H9 (cell line): Measurements from ENCODE around the gene FCHO1. TPM values are rescaled to one million over a fixed set of nuclear protein-coding genes. Genes with fewer than 3 reads are reported as not detected.

Experiments
- DNase-seq: peaks from one replicate; pipeline ENCODE4 v3.0.0-alpha.2; 2017
- H2AFZ ChIP-seq: one replicate; pipeline ENCODE4 v1.6.1; 2013; ENCODE audit warnings: mild to moderate bottlenecking, low read length, control low read depth, moderate library complexity
- H2AK5ac ChIP-seq: 2 replicates; pipeline ENCODE4 v1.6.1; 2013; ENCODE audit warnings: low read length, control low read depth, mixed read lengths; ENCODE audit not compliant: insufficient read length
- H2BK120ac ChIP-seq: one replicate; pipeline ENCODE4 v1.6.1; 2013; ENCODE audit warnings: low read depth, mild to moderate bottlenecking, low read length, control low read depth, inconsistent platforms; ENCODE audit not compliant: poor library complexity, severe bottlenecking
- H2BK12ac ChIP-seq: 2 replicates; pipeline ENCODE4 v1.6.1; 2013; ENCODE audit warnings: low read length, control low read depth, mixed read lengths, low read depth; ENCODE audit not compliant: insufficient read length
- H2BK15ac ChIP-seq: 2 replicates; pipeline ENCODE4 v1.6.1; 2013; ENCODE audit warnings: low read depth, low read length, control low read depth
- H2BK20ac ChIP-seq: one replicate; pipeline ENCODE4 v1.6.1; 2013; ENCODE audit warnings: low read depth, mild to moderate bottlenecking, low read length, control low read depth, inconsistent platforms; ENCODE audit not compliant: poor library complexity, severe bottlenecking
- H2BK5ac ChIP-seq: 2 replicates; pipeline ENCODE4 v1.6.1; 2013; ENCODE audit warnings: low read length, control low read depth, mixed read lengths; ENCODE audit not compliant: insufficient read length
- H3K14ac ChIP-seq: 2 replicates; pipeline ENCODE4 v1.6.1; 2013; ENCODE audit warnings: low read length, control low read depth; ENCODE audit not compliant: insufficient read depth
- H3K18ac ChIP-seq: 2 replicates; pipeline ENCODE4 v1.6.1; 2013; ENCODE audit warnings: low read depth, mild to moderate bottlenecking, mixed read lengths, low read length, control low read depth; ENCODE audit not compliant: insufficient read length
- H3K23ac ChIP-seq: 2 replicates; pipeline ENCODE4 v1.6.1; 2013; ENCODE audit warnings: low read length, control low read depth, mixed read lengths, low read depth; ENCODE audit not compliant: insufficient read length
- H3K23me2 ChIP-seq: 2 replicates; pipeline ENCODE4 v1.6.1; 2013; ENCODE audit warnings: low read depth, mild to moderate bottlenecking, mixed read lengths, low read length, control low read depth; ENCODE audit not compliant: insufficient read length, poor library complexity, severe bottlenecking
- H3K27ac ChIP-seq: 2 replicates; pipeline ENCODE4 v1.5.1; 2013; ENCODE audit warnings: low read length, control low read depth, mixed read lengths, low read depth; ENCODE audit not compliant: insufficient read length
- H3K27me3 ChIP-seq: 2 replicates; pipeline ENCODE4 v1.6.1; 2013; ENCODE audit warnings: low read length, control low read depth, inconsistent platforms; ENCODE audit not compliant: insufficient read depth
- H3K4ac ChIP-seq: 2 replicates; pipeline ENCODE4 v1.6.1; 2013; ENCODE audit warnings: low read depth, mild to moderate bottlenecking, control low read depth, inconsistent platforms, low read length, moderate library complexity
- H3K4me1 ChIP-seq: 2 replicates; pipeline ENCODE4 v1.6.1; 2013; ENCODE audit warnings: low read length, control low read depth, inconsistent platforms; ENCODE audit not compliant: insufficient read depth
- H3K4me2 ChIP-seq: 2 replicates; pipeline ENCODE4 v1.6.1; 2013; ENCODE audit warnings: low read length, control low read depth, mixed read lengths; ENCODE audit not compliant: insufficient read length, insufficient read depth
- H3K56ac ChIP-seq: 2 replicates; pipeline ENCODE4 v1.6.1; 2013; ENCODE audit warnings: low read depth, mild to moderate bottlenecking, mixed read lengths, low read length, control low read depth; ENCODE audit not compliant: insufficient read length
- H3K79me1 ChIP-seq: 2 replicates; pipeline ENCODE4 v1.6.1; 2013; ENCODE audit warnings: low read depth, mild to moderate bottlenecking, moderate library complexity, low read length, control low read depth, inconsistent platforms; ENCODE audit not compliant: insufficient read depth, poor library complexity, severe bottlenecking
- H3K79me2 ChIP-seq: 2 replicates; pipeline ENCODE4 v1.6.1; 2013; ENCODE audit warnings: low read length, control low read depth, inconsistent platforms; ENCODE audit not compliant: insufficient read depth
- H3K9ac ChIP-seq: 2 replicates; pipeline ENCODE4 v1.6.1; 2013; ENCODE audit warnings: low read length, control low read depth, mixed read lengths; ENCODE audit not compliant: insufficient read length; ENCODE audit errors: extremely low read depth
- H3K9me3 ChIP-seq: one replicate; pipeline ENCODE4 v1.6.1; 2013; ENCODE audit warnings: low read depth, low read length, inconsistent platforms; ENCODE audit not compliant: control insufficient read depth
- H3T11ph ChIP-seq: one replicate; pipeline ENCODE4 v1.6.1; 2013; ENCODE audit warnings: mild to moderate bottlenecking, low read length, control low read depth, inconsistent platforms
- H4K20me1 ChIP-seq: one replicate; pipeline ENCODE4 v1.6.1; 2013; ENCODE audit not compliant: control insufficient read depth, insufficient read length, insufficient read depth
- H4K5ac ChIP-seq: 2 replicates; pipeline ENCODE4 v1.6.1; 2013; ENCODE audit warnings: low read depth, mild to moderate bottlenecking, mixed read lengths, low read length, control low read depth; ENCODE audit not compliant: insufficient read length
- H4K8ac ChIP-seq: replicated peaks from 2 replicates; pipeline ENCODE4 v1.6.1; 2013; ENCODE audit warnings: low read length, control low read depth, mixed read lengths, low read depth; ENCODE audit not compliant: insufficient read length
- H4K91ac ChIP-seq: 2 replicates; pipeline ENCODE4 v1.6.1; 2013; ENCODE audit warnings: low read depth, mild to moderate bottlenecking, moderate library complexity, mixed read lengths, low read length, control low read depth; ENCODE audit not compliant: insufficient read length
- H3K27ac Mint-ChIP-seq, 3 experiments: 2 replicates in 2 of 3; 3 replicates in 1 of 3; pipeline ENCODE4 v1.8.0; 2020 to 2021; ENCODE audit warnings: mixed read lengths in 3 of 3, mild to moderate bottlenecking in 1 of 3, moderate library complexity in 1 of 3
- H3K27me3 Mint-ChIP-seq: 2 replicates; pipeline ENCODE4 v1.8.0; 2021; ENCODE audit warnings: low read depth, mild to moderate bottlenecking, moderate library complexity, mixed read lengths
- H3K36me3 Mint-ChIP-seq, 3 experiments: 2 replicates in 2 of 3; 3 replicates in 1 of 3; pipeline ENCODE4 v1.8.0; 2020 to 2021; ENCODE audit warnings: low read depth in 3 of 3, mixed read lengths in 3 of 3; ENCODE audit not compliant: insufficient read depth in 1 of 3
- H3K4me1 Mint-ChIP-seq, 2 experiments: 2 replicates each; pipeline ENCODE4 v1.8.0; 2020; ENCODE audit warnings: mixed read lengths in 2 of 2
- H3K4me3 Mint-ChIP-seq, 2 experiments: 2 replicates in 1 of 2; 3 replicates in 1 of 2; pipeline ENCODE4 v1.8.0; 2020 to 2021; ENCODE audit warnings: mild to moderate bottlenecking in 2 of 2, mixed read lengths in 2 of 2, moderate library complexity in 1 of 2
- H3K9me3 Mint-ChIP-seq, 2 experiments: 2 replicates in 1 of 2; 3 replicates in 1 of 2; pipeline ENCODE4 v1.8.0; 2020; ENCODE audit warnings: mild to moderate bottlenecking in 2 of 2, mixed read lengths in 2 of 2, moderate library complexity in 1 of 2
- WGBS: extraction: QIAGEN DNeasy Blood & Tissue Kit; methylation state at CpG from one replicate; pipeline ENCODE4 v1.1.7; 2013; ENCODE audit warnings: missing lambda C conversion rate, low lambda C conversion rate, mixed read lengths; ENCODE audit not compliant: insufficient read length; ENCODE audit errors: extremely low coverage; 5-methylcytosine and 5-hydroxymethylcytosine counted together
- total RNA-seq: library from RNA; stranded (reverse); gene quantifications from 2 replicates; pipeline ENCODE4 v1.2.1, GENCODE V29; 2021
- TF ChIP-seq, protein P1 (sequence below): fragments of 200-600 bp; sonication (generic); conservative IDR thresholded peaks from 3 replicates; pipeline ENCODE4 v1.8.0; 2021; ENCODE audit warnings: antibody characterized with exemption, mild to moderate bottlenecking

The FCHO1 gene
- total RNA-seq, 1 experiment from 2014 or later = 13.1 TPM

DNA sequence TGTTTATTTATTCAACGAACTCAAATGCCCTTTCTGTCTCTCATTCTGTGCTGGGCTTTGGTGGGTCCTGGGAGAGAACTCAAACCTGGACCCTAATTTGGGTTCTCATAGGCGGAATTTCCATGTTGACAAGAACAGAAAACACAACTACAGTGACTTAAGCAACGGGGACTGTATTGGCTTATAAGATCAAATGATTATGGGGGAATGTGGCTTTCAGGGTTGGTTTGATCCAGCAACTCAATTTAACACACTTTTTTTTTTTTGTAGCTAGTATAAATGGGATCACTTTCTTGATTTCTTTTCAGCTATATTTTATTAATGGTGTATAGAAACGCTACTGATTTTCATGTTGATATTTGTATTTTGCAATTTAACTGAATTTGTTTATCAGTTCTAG, 9.9 kb downstream of the FCHO1 start:
- H3K4me1 Mint-ChIP-seq = peaks cover 5 to 13% of the 10 kb centered on the region in 2 experiments
- no peak overlapping the region for H4K8ac ChIP-seq
- no peaks in the 10 kb centered on the region for H3K79me2 ChIP-seq
- H3T11ph ChIP-seq = no peak overlapping the region
- no peak overlapping the region for H2AK5ac ChIP-seq
- no peaks in the 10 kb centered on the region; a peak in 2 of 5 replicates for H3K9me3 Mint-ChIP-seq
- TF ChIP-seq, protein P1, sequence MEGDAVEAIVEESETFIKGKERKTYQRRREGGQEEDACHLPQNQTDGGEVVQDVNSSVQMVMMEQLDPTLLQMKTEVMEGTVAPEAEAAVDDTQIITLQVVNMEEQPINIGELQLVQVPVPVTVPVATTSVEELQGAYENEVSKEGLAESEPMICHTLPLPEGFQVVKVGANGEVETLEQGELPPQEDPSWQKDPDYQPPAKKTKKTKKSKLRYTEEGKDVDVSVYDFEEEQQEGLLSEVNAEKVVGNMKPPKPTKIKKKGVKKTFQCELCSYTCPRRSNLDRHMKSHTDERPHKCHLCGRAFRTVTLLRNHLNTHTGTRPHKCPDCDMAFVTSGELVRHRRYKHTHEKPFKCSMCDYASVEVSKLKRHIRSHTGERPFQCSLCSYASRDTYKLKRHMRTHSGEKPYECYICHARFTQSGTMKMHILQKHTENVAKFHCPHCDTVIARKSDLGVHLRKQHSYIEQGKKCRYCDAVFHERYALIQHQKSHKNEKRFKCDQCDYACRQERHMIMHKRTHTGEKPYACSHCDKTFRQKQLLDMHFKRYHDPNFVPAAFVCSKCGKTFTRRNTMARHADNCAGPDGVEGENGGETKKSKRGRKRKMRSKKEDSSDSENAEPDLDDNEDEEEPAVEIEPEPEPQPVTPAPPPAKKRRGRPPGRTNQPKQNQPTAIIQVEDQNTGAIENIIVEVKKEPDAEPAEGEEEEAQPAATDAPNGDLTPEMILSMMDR = no peak
- H4K5ac ChIP-seq = no peak overlapping the region
- H2BK15ac ChIP-seq = no peak overlapping the region
- no peak overlapping the region for H2BK20ac ChIP-seq
- no peak overlapping the region for H3K27ac ChIP-seq
- H3K56ac ChIP-seq = no peak overlapping the region
- no peaks in the 10 kb centered on the region for H3K4me1 ChIP-seq
- H3K9me3 ChIP-seq = no peaks in the 10 kb centered on the region
- H3K4me2 ChIP-seq = no peak overlapping the region
- H3K36me3 Mint-ChIP-seq = peaks cover 3 to 10% (median 4%) of the 10 kb centered on the region in 3 experiments; a peak in 5 of 7 replicates
- H4K91ac ChIP-seq = no peak overlapping the region
- no CpG with 5 or more reads among the region's 4 CpGs for WGBS
- no peak overlapping the region for H2AFZ ChIP-seq
- H3K27me3 Mint-ChIP-seq = no peaks in the 10 kb centered on the region; the same call in 1 of the 2 replicates
- no peak overlapping the region for H3K23ac ChIP-seq
- H3K27me3 ChIP-seq = no peaks in the 10 kb centered on the region
- H3K4me3 Mint-ChIP-seq = no peak overlapping the region
- H3K14ac ChIP-seq = no peak overlapping the region
- H3K18ac ChIP-seq = no peak overlapping the region
- H3K79me1 ChIP-seq = no peaks in the 10 kb centered on the region
- H2BK120ac ChIP-seq = no peak overlapping the region
- no peak overlapping the region; a peak in 1 of 7 replicates for H3K27ac Mint-ChIP-seq
- no peak overlapping the region for H2BK5ac ChIP-seq
- H4K20me1 ChIP-seq = no peaks in the 10 kb centered on the region
- H3K23me2 ChIP-seq = no peaks in the 10 kb centered on the region
- no peak overlapping the region for H3K4ac ChIP-seq
- DNase-seq = no peak
- H2BK12ac ChIP-seq = no peak overlapping the region
- H3K9ac ChIP-seq = no peak overlapping the region
